ENCODE data around the gene CCND1.

GRCh38 chr11:69636512-69637197, 4.3 kb upstream of the CCND1 start:
- TF ChIP-seq CTCF (IDR thresholded peaks at IDR 0.05; ENCODE audit: low read depth, low read length, poor library complexity, severe bottlenecking) (no peak), EZH2phosphoT487 (IDR thresholded peaks at IDR 0.05; ENCODE audit: borderline replicate concordance, low read length) (no peak)

All from DOHH2 (cell line).